Mammary epithelial cell (primary cell): ENCODE results near the gene E2F1.

Experiments used
- EZH2 ChIP-seq: IDR thresholded peaks from 2 replicates; pipeline ENCODE4 v1.6.1; 2012; ENCODE audit warnings: low read length, inconsistent platforms, borderline replicate concordance
- TF ChIP-seq, protein P1 (sequence below), 2 donors: IDR thresholded peaks in 1 of 2; conservative IDR thresholded peaks in 1 of 2; 2 replicates each; pipeline ENCODE4 v1.5.1; 2011 to 2012; ENCODE audit warnings: inconsistent platforms in 2 of 2, low read length in 2 of 2, mild to moderate bottlenecking in 2 of 2, control low read depth in 1 of 2, low read depth in 1 of 2; ENCODE audit not compliant: insufficient read depth in 1 of 2; ENCODE audit errors: extremely low read depth in 1 of 2

DNA sequence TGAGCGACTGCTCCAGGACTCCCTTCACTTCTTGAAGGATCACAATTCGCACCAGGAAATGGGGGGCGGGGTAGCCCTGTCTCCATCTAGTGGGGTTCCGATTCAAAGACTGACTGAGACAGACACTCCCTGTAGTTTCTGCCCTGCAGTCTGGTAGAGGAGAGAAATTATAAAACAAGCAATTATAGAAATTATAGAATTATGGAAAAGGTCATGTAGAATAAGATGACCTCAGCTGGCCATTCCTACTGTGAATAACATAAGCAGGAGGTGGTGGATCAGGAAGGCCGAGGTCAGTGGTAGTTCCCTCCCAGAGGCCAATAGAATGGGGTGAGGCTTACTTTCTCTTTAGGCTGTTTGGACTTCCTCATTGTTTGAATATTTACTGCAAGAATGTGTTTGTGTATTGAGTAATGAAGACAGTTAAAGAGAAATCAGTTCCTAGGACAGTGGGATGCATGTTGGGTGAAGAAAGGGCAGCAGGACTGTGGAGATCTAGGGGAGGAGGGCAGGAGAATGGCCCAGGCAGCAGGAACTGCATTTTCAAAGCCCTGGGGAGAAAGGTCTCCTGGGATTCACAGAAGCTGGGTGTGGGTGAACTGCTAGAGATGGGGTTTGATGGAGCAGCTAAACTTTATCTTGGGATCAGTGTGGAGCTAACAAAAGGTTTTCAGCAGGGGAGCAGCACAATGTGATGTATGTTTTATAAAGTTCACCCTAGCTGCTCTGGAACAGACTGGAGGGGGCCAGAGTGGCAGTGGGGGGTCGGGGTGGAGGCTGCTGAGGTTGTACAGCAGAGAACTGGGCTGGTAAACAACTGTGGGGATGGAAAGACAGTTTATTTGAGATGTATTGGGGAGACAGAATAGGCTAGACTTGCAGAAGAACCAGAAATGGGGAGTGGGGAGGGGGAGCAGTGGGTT is 47.7 kb upstream of the E2F1 start:
- TF ChIP-seq, protein P1, sequence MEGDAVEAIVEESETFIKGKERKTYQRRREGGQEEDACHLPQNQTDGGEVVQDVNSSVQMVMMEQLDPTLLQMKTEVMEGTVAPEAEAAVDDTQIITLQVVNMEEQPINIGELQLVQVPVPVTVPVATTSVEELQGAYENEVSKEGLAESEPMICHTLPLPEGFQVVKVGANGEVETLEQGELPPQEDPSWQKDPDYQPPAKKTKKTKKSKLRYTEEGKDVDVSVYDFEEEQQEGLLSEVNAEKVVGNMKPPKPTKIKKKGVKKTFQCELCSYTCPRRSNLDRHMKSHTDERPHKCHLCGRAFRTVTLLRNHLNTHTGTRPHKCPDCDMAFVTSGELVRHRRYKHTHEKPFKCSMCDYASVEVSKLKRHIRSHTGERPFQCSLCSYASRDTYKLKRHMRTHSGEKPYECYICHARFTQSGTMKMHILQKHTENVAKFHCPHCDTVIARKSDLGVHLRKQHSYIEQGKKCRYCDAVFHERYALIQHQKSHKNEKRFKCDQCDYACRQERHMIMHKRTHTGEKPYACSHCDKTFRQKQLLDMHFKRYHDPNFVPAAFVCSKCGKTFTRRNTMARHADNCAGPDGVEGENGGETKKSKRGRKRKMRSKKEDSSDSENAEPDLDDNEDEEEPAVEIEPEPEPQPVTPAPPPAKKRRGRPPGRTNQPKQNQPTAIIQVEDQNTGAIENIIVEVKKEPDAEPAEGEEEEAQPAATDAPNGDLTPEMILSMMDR (conservative IDR thresholded peaks at IDR 0.05 in 1 of 2, IDR thresholded peaks at IDR 0.05 in 1 of 2; ENCODE audit: extremely low read depth in 1 of 2, insufficient read depth in 1 of 2, low read depth in 1 of 2, low read length in 2 of 2), result no peak
- TF ChIP-seq EZH2, result no peak
